GM12864 (cell line): ENCODE data around the gene JMJD1C.

Source experiments
- DNase-seq: peaks from one replicate; pipeline ENCODE4 v3.0.0-alpha.2; 2011; ENCODE audit warnings: low read depth
- H3K4me3 ChIP-seq: 2 replicates; pipeline ENCODE4 v1.5.1; 2011; ENCODE audit warnings: mild to moderate bottlenecking, low read depth, low read length, control low read depth
- CTCF ChIP-seq: IDR thresholded peaks from 2 replicates; pipeline ENCODE4 v1.5.1; 2011; ENCODE audit warnings: low read depth, mild to moderate bottlenecking, moderate library complexity, low read length, control low read depth, inconsistent platforms; ENCODE audit errors: missing control alignments

Gene JMJD1C

GRCh38 chr10:63150745-63151144, 315.0 kb downstream of the JMJD1C start:
- TF ChIP-seq CTCF: no peak
- DNase-seq: no peak
- no peak overlapping the region for H3K4me3 ChIP-seq

GRCh38 chr10:63146503-63146902, 319.3 kb downstream of the JMJD1C start:
- no peak for TF ChIP-seq CTCF
- no peak overlapping the region for H3K4me3 ChIP-seq
- no peak for DNase-seq

GRCh38 chr10:63145782-63146181, 320.0 kb downstream of the JMJD1C start:
- no peak for DNase-seq
- TF ChIP-seq CTCF: no peak
- H3K4me3 ChIP-seq: no peak overlapping the region

- H3K4me3 ChIP-seq: no peak overlapping the region
- DNase-seq: no peak
- TF ChIP-seq CTCF: no peak
Observed at GRCh38 chr10:63143987-63144386, 321.8 kb downstream of the JMJD1C start.

GRCh38 chr10:63142136-63142535, 323.6 kb downstream of the JMJD1C start:
- no peak for TF ChIP-seq CTCF
- H3K4me3 ChIP-seq: no peak overlapping the region
- DNase-seq: no peak

GRCh38 chr10:63140077-63140476, 325.7 kb downstream of the JMJD1C start:
- H3K4me3 ChIP-seq: no peak overlapping the region
- no peak for TF ChIP-seq CTCF
- no peak for DNase-seq

GRCh38 chr10:63137306-63137705, 328.5 kb downstream of the JMJD1C start:
- no peak for DNase-seq
- TF ChIP-seq CTCF: no peak
- no peak overlapping the region for H3K4me3 ChIP-seq
